Keratinocyte (primary cell): Measurements from ENCODE around the gene IFT52. TPM values are rescaled to one million over a fixed set of nuclear protein-coding genes. Genes with fewer than 3 reads are reported as not detected.

Source experiments
- DNase-seq: peaks from one replicate; pipeline ENCODE4 v3.0.0-alpha.2; 2011; ENCODE audit warnings: low read depth, missing footprints, low spot score
- FAIRE-seq: peaks from 2 replicates; lab custom pipeline; 2011; peaks lifted over from hg19 to GRCh38; lab: Jason Lieb, UNC
- H2AFZ ChIP-seq: 2 replicates; pipeline ENCODE4 v1.6.0; 2012; ENCODE audit warnings: low read length, control low read depth, inconsistent platforms; ENCODE audit not compliant: control insufficient read depth
- H3K27ac ChIP-seq: 2 replicates; pipeline ENCODE4 v1.5.1; 2011; ENCODE audit warnings: low read length; ENCODE audit not compliant: control insufficient read depth, insufficient read depth
- H3K27me3 ChIP-seq: 3 replicates; pipeline ENCODE4 v1.6.0; 2011; ENCODE audit warnings: low read length; ENCODE audit not compliant: control insufficient read depth, insufficient read depth; ENCODE audit errors: extremely low read depth
- H3K36me3 ChIP-seq, 2 experiments: 2 replicates in 1 of 2; 3 replicates in 1 of 2; pipeline ENCODE4 v1.5.1; 2011; ENCODE audit warnings: low read length in 2 of 2, mild to moderate bottlenecking in 1 of 2; ENCODE audit not compliant: control insufficient read depth in 2 of 2, insufficient read depth in 2 of 2; ENCODE audit errors: extremely low read depth in 1 of 2
- H3K4me1 ChIP-seq: 3 replicates; pipeline ENCODE4 v1.5.1; 2011; ENCODE audit warnings: low read length; ENCODE audit not compliant: control insufficient read depth, insufficient read depth; ENCODE audit errors: extremely low read depth
- H3K4me2 ChIP-seq: 3 replicates; pipeline ENCODE4 v1.6.0; 2011; ENCODE audit warnings: low read depth, low read length; ENCODE audit not compliant: control insufficient read depth, insufficient read depth; ENCODE audit errors: extremely low read depth
- H3K4me3 ChIP-seq, 3 experiments: fragments of 200-600 bp in 1 of 3; sonication (generic) in 1 of 3; 2 replicates in 2 of 3; 3 replicates in 1 of 3; pipeline ENCODE4 v1.5.1; 2011 to 2016; ENCODE audit warnings: low read length in 3 of 3, mild to moderate bottlenecking in 3 of 3, control low read depth in 2 of 3, inconsistent platforms in 1 of 3, low read depth in 1 of 3, mixed read lengths in 1 of 3, mixed run types in 1 of 3, moderate library complexity in 1 of 3; ENCODE audit not compliant: control insufficient read depth in 2 of 3, insufficient read depth in 2 of 3; ENCODE audit errors: extremely low read depth in 1 of 3
- H3K79me2 ChIP-seq: 2 replicates; pipeline ENCODE4 v1.6.0; 2012; ENCODE audit warnings: low read length; ENCODE audit not compliant: control insufficient read depth, insufficient read depth
- H3K9ac ChIP-seq: 3 replicates; pipeline ENCODE4 v1.6.0; 2011; ENCODE audit warnings: low read length; ENCODE audit not compliant: control insufficient read depth, insufficient read depth; ENCODE audit errors: extremely low read depth
- H3K9me1 ChIP-seq: 3 replicates; pipeline ENCODE4 v1.6.0; 2011; ENCODE audit warnings: low read length; ENCODE audit not compliant: control insufficient read depth, insufficient read depth; ENCODE audit errors: extremely low read depth
- H3K9me3 ChIP-seq: 2 replicates; pipeline ENCODE4 v1.5.1; 2012; ENCODE audit warnings: low read depth, low read length; ENCODE audit not compliant: control insufficient read depth
- H4K20me1 ChIP-seq: 3 replicates; pipeline ENCODE4 v1.6.0; 2011; ENCODE audit warnings: low read length; ENCODE audit not compliant: control insufficient read depth, insufficient read depth; ENCODE audit errors: extremely low read depth
- CTCF ChIP-seq, 3 experiments: IDR thresholded peaks in 1 of 3; conservative IDR thresholded peaks in 1 of 3; optimal IDR thresholded peaks in 1 of 3; 2 replicates in 2 of 3; 3 replicates in 1 of 3; pipeline versions ENCODE3 to v1.5.1; 2011; ENCODE audit warnings: low read length in 3 of 3, mild to moderate bottlenecking in 3 of 3, moderate library complexity in 2 of 3, control low read depth in 1 of 3, inconsistent platforms in 1 of 3; ENCODE audit not compliant: insufficient read depth in 2 of 3; ENCODE audit errors: extremely low read depth in 1 of 3
- EZH2 ChIP-seq: IDR thresholded peaks from one replicate; pipeline ENCODE4 v1.6.1; 2012; ENCODE audit warnings: inconsistent platforms, mild to moderate bottlenecking, low read length, moderate library complexity
- dilution Hi-C: fragments of 300-500 bp; cut with MboI; formaldehyde crosslinking; loops from one replicate; pipeline ENCODE4 v1.7.0; 2020; ENCODE audit warnings: low sequenced_read_pairs; ENCODE audit not compliant: extremely low pct_ligation_motif_present
- polyA plus RNA-seq, 5 experiments: library from polyadenylated mRNA; depleted of rRNA in 3 of 5; stranded (reverse) in 3 of 5; stranded (forward) in 1 of 5; unstranded in 1 of 5; fragments of >200 nt; gene quantifications; 1 replicate in 1 of 5; 2 replicates in 3 of 5; 3 replicates in 1 of 5; pipeline versions ENCODE4 v1.2.1 to v1.2.3, GENCODE V29; 2011 to 2012; ENCODE audit warnings: missing spikeins in 2 of 5, low read depth in 1 of 5, low replicate concordance in 1 of 5

Gene IFT52
- polyA plus RNA-seq, 1 donor (not counting 4 experiments of a cell fraction or from before 2014, with no cell fraction given), result 22.8 TPM

- Histone ChIP-seq H4K20me1 (no peaks in the 10 kb centered on the region), H3K9ac (no peak overlapping the region), H3K27ac (no peak overlapping the region), H3K4me1 (no peaks in the 10 kb centered on the region), H3K9me1 (no peaks in the 10 kb centered on the region), H3K4me2 (no peak overlapping the region), H3K27me3 (peaks cover 3% of the 10 kb centered on the region), H3K36me3 (no peaks in the 10 kb centered on the region), H3K79me2 (no peaks in the 10 kb centered on the region), H2AFZ (no peak overlapping the region), H3K4me3 (no peak overlapping the region), H3K9me3 (no peaks in the 10 kb centered on the region)
- FAIRE-seq (no peak), DNase-seq (no peak)
- dilution Hi-C loops, result no loop called here
- TF ChIP-seq EZH2, result no peak
- no peak for TF ChIP-seq CTCF (optimal IDR thresholded peaks at IDR 0.05 in 1 of 3, IDR thresholded peaks at IDR 0.05 in 1 of 3, conservative IDR thresholded peaks at IDR 0.05 in 1 of 3; ENCODE audit: extremely low read depth in 1 of 3, insufficient read depth in 2 of 3, low read length in 3 of 3)
Observed at GRCh38 chr20:43568706-43569105, 22.0 kb upstream of the IFT52 start.

DNA sequence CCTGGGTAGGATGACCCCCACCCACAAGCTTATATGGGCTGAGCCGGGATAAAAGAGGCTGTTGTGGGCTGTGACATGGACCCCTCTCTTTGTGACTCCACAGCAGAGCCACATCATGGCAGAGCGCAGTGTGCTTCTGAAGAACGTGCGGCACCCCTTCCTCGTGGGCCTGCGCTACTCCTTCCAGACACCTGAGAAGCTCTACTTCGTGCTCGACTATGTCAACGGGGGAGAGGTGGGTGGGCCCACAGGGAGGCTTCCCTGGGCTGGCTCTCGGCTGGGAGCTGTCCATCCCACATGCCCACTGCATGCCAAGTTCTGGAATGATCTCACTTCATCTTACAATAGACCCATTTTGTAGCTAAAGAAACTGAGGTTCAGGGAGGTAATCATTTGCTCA, 21.5 kb upstream of the IFT52 start:
- no peak for DNase-seq
- Histone ChIP-seq H3K36me3 (no peaks in the 10 kb centered on the region), H3K27me3 (peaks cover 3% of the 10 kb centered on the region), H4K20me1 (no peaks in the 10 kb centered on the region), H3K4me1 (no peaks in the 10 kb centered on the region), H3K9ac (no peak overlapping the region), H2AFZ (no peak overlapping the region), H3K4me2 (no peak overlapping the region), H3K79me2 (no peaks in the 10 kb centered on the region), H3K9me1 (no peaks in the 10 kb centered on the region), H3K4me3 (no peak overlapping the region), H3K27ac (no peak overlapping the region), H3K9me3 (no peaks in the 10 kb centered on the region)
- no peak for FAIRE-seq
- dilution Hi-C loops, result no loop called here
- TF ChIP-seq EZH2 (no peak), CTCF (optimal IDR thresholded peaks at IDR 0.05 in 1 of 3, IDR thresholded peaks at IDR 0.05 in 1 of 3, conservative IDR thresholded peaks at IDR 0.05 in 1 of 3; ENCODE audit: extremely low read depth in 1 of 3, insufficient read depth in 2 of 3, low read length in 3 of 3) (no peak)
